GM18502 (cell line): ENCODE results near the gene HDGFL3.
A peak's percentile ranks its signal among the peaks of the same experiment; 100 is the strongest.
"Not testable (repeated sequence)": the region's sequence is repeated elsewhere in the genome, so short reads cannot be mapped to it uniquely, and the experiment has no call there.

Experiments
- ATAC-seq: cut with Tn5 transposase; IDR thresholded peaks from one replicate; pipeline ENCODE4 v1.9.1; 2021; ENCODE audit warnings: mild to moderate bottlenecking; ENCODE audit not compliant: unreplicated experiment, poor library complexity

Gene HDGFL3

DNA sequence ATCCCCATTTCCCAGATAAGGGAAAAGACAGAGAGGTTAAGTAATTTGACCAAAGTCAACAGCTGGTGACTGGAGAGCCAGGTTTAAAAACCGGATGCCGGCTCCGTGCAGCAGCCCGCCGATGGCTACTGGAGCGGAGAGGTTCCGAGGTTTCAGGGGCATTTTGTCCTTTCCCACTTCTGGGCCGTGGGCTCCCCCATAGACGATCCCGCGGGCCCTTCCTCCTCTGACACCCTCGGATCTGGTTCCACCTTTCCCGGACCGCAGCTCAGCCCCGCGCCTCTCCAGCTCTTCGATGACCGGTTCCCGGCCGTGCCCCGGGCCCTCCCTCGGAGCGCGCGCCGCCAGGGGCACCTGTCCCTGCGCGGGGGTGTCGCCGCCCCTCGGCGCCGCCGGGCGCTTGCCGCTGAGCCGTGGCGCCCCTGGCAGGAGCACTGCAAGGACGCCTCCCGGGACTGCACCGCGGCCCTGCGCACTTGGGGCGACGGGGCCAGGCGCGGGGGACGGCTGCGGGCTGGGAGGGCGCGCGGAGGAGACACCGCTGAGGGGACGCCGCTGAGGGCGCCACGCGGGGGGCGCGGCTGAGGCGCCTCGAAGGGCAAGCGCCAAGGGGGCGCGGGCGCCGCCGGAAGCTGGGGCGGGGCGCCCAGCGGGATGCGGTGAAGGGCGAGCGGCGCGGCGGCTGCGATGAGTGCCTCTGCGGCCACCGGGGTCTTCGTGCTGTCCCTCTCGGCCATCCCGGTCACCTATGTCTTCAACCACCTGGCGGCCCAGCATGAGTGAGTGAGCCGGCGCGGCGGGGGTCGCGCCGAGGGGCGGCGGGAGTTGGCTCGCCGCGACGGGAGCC lies 100.4 kb downstream of the HDGFL3 start, which contains the start of gene TM6SF1:
TM6SF1 (plus strand) TSS at position 652 of the 847 bp plus-strand sequence; CDS start at position 688, 36 bp downstream.
- ATAC-seq = peak; percentile 48

DNA sequence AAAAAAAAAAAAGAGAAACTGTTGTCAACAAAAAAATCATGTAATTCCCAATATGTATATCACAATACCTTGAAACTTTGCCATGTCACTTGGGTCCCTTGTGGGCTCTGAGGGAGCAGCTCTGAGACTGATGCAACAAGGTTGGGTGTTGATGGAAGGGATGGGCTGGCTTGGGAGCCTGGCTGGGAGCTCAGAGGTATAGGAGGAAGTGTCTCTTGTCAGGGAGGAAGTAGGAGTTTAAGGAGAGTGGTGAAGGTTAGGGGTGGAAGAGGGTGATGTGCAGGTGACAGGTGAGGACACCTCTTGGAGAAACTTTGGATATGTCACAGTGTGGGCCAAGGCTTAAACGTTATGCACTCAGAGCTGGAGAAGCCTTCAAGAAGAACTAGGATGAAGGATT lies 102.2 kb downstream of the HDGFL3 start:
- no peak for ATAC-seq

GRCh38 chr15:83104141-83104540 lies 103.5 kb downstream of the HDGFL3 start:
- no peak for ATAC-seq

- ATAC-seq = no peak
Observed at GRCh38 chr15:83102346-83102745, 105.3 kb downstream of the HDGFL3 start.

GRCh38 chr15:83100097-83100646 lies 107.5 kb downstream of the HDGFL3 start:
- ATAC-seq = no peak

GRCh38 chr15:83099290-83099689 lies 108.3 kb downstream of the HDGFL3 start:
- no peak for ATAC-seq

DNA sequence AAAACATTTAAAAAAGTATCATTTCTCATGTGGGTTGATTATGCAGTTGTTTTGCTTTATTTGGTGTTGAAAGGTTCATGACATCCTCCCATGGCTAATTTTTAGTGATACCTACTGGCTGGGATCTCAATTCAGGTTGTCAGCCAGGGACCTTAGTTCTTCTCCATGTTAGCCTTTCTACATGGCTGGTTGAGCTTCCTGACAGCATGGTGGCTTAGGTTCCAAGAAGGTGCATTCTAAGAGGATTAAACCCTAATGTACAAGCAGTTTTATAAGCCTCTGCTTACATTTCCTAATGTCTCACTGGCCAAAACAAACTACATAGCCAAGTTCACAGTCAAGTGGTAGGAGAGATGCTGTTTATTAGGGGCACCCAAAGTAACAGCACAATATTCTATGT lies 109.5 kb downstream of the HDGFL3 start:
- no peak for ATAC-seq

GRCh38 chr15:83094583-83094982 lies 113.0 kb downstream of the HDGFL3 start:
- no peak for ATAC-seq

DNA sequence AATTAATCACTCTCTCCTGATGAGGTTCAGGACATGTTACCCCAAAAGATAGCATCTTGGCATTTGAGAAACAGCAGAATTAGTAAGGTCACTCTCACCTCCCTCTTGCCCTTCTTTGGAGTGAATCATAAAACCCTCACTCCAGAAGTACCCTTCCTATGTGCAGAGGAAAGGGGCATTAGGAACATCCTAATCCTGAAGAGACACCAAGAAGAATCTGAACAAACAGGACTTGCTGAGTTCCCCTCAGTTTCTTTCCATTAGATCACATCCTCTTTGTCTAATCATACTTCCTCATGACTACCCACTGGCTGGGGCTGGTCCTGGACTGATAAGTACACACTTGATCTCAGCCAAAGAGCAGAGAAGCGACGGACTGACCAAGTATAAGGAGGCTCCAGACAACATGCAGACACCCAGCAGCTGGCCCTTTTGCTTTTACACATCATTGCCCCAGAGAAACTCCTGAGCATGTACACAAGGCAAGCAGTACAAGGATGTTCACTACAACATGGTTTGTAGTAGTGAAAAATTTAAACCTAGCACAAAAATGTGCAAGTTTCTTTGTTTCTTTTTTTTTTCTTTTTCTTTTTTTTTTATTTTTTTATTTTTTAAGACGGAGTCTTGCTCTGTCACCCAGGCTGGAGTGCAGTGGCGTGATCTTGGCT lies 115.2 kb downstream of the HDGFL3 start:
- ATAC-seq = peak; percentile 79

DNA sequence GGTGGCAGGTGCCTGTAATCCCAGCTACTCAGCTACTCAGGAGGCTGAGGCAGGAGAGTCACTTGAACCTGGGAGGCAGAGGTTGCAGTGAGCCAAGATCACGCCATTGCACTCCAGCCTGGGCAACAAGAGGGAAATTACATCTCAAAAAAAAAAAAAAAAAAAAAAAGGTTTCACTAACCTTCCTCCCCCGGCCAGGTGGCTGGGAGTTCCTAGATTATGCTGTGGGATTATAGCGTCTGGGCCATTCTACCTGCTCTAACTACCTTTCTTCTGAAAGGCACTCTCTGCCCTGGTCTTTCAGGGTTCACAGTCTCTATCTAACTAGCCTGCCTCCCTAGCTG lies 115.7 kb downstream of the HDGFL3 start:
- not testable (repeated sequence) for ATAC-seq

DNA sequence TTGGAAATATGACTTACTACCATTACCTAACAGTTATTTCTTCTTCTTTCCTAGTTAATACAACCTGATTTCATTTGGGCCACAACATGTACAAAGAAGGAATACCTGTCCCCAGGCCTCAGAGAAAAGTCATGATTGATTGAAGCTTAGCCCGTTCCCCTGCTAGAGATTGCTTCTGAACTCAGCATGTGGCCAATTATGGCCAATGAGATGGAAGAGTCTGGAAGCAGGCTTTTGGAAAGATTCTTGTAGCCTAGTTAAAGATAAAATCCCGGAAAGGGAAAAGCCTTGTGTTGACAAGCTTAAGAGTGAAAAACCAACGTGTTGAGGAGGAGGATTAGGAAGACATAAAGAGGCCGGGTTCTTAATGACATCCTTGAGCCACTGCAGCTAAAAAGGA lies 117.2 kb downstream of the HDGFL3 start:
- no peak for ATAC-seq

DNA sequence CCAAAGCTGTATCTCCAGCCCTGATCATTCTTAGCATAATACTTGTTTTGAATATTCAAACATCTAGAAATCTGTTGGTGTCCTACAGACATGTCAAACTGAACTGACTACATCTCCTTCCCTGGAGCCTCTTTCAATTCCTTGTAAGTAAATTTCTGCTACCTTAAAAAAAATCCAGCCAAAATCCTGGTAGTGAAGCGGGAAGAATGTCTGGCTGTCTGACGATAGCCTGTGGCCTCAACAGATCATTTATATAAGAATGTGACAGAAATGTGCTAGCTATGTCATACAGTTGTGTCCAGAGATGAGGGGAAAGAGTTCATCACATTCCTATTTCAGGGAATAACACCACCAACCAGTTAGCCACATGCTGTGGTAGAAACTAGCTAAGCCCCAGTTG lies 118.7 kb downstream of the HDGFL3 start:
- ATAC-seq = no peak

GRCh38 chr15:83087576-83087975 lies 120.0 kb downstream of the HDGFL3 start:
- ATAC-seq = no peak

DNA sequence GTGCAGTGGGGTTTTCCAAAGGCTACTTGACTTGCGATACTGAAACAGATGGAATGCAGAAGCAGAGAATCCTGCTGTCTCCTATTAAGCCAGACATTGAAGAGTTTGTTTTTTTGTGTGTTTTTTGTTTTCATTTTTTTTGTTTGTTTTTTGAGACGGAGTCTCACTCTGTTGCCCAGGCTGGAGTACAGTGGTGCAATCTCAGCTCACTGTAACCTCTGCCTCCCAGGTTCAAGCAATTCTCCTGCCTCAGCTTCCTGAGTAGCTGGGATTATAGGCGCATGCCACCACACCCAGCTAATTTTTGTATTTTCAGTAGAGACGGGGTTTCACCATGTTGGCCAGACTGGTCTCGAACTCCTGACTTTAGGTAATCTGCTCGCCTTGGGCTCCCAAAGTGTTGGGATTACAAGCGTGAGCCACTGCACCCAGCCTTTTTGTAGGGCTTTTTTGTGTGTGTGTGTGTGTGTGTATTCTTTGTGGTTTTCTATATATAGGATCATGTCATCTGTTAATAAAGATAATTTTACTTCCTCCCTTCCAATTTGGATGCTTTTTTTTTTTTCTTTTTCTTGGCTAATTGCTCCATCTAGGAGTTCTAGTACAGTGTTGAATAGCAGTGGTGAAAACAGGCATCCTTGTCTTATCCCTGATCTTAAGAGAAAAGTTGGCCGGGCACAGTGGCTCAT lies 121.6 kb downstream of the HDGFL3 start:
- not testable (repeated sequence) for ATAC-seq

- not testable (repeated sequence) for ATAC-seq
Observed at GRCh38 chr15:83085461-83085860, 122.2 kb downstream of the HDGFL3 start.

GRCh38 chr15:83082730-83083386 lies 124.8 kb downstream of the HDGFL3 start:
- no peak for ATAC-seq

GRCh38 chr15:83081256-83082014 lies 126.2 kb downstream of the HDGFL3 start:
- ATAC-seq = no peak

- no peak for ATAC-seq
Observed at GRCh38 chr15:83078712-83079111, 128.9 kb downstream of the HDGFL3 start.
